ENCODE measurements around the gene RTN1.

DNA sequence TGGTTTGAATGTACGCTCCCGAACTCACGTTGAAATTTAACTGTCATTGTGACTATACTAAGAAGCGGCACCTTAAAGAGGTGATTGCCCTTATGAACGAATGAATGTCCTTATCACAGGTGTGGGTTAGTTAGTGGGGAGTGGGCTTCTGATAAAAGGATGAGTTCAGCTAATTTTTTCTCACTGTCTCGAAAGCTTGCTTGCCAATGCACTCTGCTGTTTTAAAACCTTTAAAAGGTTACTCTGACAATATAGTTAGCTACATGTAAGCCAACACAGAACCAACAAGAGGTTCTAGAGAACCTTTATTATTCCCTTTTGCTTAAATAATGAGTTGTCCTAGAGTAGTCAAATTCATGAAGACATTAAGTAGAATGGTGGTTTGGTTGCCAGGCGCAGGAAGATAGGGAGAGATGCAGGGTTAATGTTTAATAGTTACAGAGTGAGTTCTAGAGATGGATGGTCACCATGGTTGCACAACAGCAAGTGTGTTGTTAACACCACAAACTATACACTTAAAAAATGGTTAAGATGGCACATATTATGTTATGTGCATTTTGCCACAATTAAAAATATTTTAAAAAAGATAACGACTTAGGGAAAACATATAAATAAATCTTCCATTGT, 26.3 kb downstream of the RTN1 start:
- no peak for TF ChIP-seq TAF1 (IDR thresholded peaks at IDR 0.05; ENCODE audit: low read depth, low read length)
- TF ChIP-seq POLR2AphosphoS5 (IDR thresholded peaks at IDR 0.05; ENCODE audit: low read depth, low read length): no peak
- TF ChIP-seq POLR2A (IDR thresholded peaks at IDR 0.05; ENCODE audit: control extremely low read depth in 1 of 2, low read depth in 2 of 2, low read length in 2 of 2): no peak

Data from H1 (cell line).